MV-4-11 (cell line): Measurements from ENCODE around the gene UNC93B1.
A peak's percentile ranks its signal among the peaks of the same experiment; 100 is the strongest.

Experiments used
- DNase-seq: peaks from one replicate; lab custom pipeline; 2025; lab: John Stamatoyannopoulos, UW

UNC93B1 gene

GRCh38 chr11:68022531-68022930 is 18.6 kb upstream of the UNC93B1 start:
- DNase-seq = no peak

GRCh38 chr11:68021167-68021787 is 17.4 kb upstream of the UNC93B1 start:
- DNase-seq = no peak

GRCh38 chr11:68020575-68020974 is 16.7 kb upstream of the UNC93B1 start:
- DNase-seq = no peak

GRCh38 chr11:68019486-68019885 is 15.6 kb upstream of the UNC93B1 start:
- DNase-seq = no peak

GRCh38 chr11:68018730-68019190 is 14.9 kb upstream of the UNC93B1 start:
- DNase-seq = no peak

- DNase-seq = no peak
Measured at GRCh38 chr11:68017980-68018729, 14.3 kb upstream of the UNC93B1 start.

- no peak for DNase-seq
Measured at GRCh38 chr11:68016904-68017817, 13.3 kb upstream of the UNC93B1 start.

GRCh38 chr11:68016161-68016903 is 12.4 kb upstream of the UNC93B1 start:
- DNase-seq = no peak

GRCh38 chr11:68015467-68015866 is 11.6 kb upstream of the UNC93B1 start:
- no peak for DNase-seq

- DNase-seq = no peak
Measured at GRCh38 chr11:68014947-68015447, 11.1 kb upstream of the UNC93B1 start.

GRCh38 chr11:68014157-68014946 is 10.5 kb upstream of the UNC93B1 start:
- peak; percentile 70 for DNase-seq

- DNase-seq = no peak
Measured at GRCh38 chr11:68013611-68014156, 9.8 kb upstream of the UNC93B1 start.

- DNase-seq = no peak
Measured at GRCh38 chr11:68012843-68013610, 9.1 kb upstream of the UNC93B1 start.

GRCh38 chr11:68012044-68012842 is 8.3 kb upstream of the UNC93B1 start:
- DNase-seq = no peak

GRCh38 chr11:68011051-68011943 is 7.4 kb upstream of the UNC93B1 start:
- DNase-seq = peak; percentile 42

GRCh38 chr11:68010090-68011041 is 6.5 kb upstream of the UNC93B1 start, which contains the start of gene ALDH3B1:
Gene ALDH3B1 (plus strand): TSS chr11:68010327. CDS start chr11:68015298, 4,971 bp downstream.
- peak; percentile 93 for DNase-seq
